ENCODE data around the gene GNG12.

- TF ChIP-seq CTCF (IDR thresholded peaks at IDR 0.05) (no peak), POLR2AphosphoS5 (IDR thresholded peaks at IDR 0.05) (no peak)
These were observed 141.6 kb downstream of the GNG12 start for GRCh38 chr1:67691712-67692111.
